Right atrium auricular region (tissue), 2 donors: ENCODE measurements around the gene KCNQ1. TPM values are rescaled to one million over a fixed set of nuclear protein-coding genes. Genes with fewer than 3 reads are reported as not detected.

ENCODE experiments used
- DNase-seq: peaks from one replicate; pipeline ENCODE4 v3.0.0-alpha.2; 2019; ENCODE audit warnings: low spot score
- H3K27ac ChIP-seq, 2 donors: fragments of 200-600 bp; sonication (generic); 1 replicate in 1 of 2; 2 replicates in 1 of 2; pipeline ENCODE4 v1.5.1; 2016 to 2019
- H3K27me3 ChIP-seq, 2 donors: fragments of 200-600 bp; sonication (generic); one replicate each; pipeline versions ENCODE4 v1.5.1 to v1.6.0; 2017 to 2019
- H3K36me3 ChIP-seq: fragments of 200-600 bp; sonication (generic); one replicate; pipeline ENCODE4 v1.5.1; 2016
- H3K4me1 ChIP-seq, 2 donors: fragments of 200-600 bp; sonication (generic); one replicate each; pipeline versions ENCODE4 v1.5.1 to v1.6.0; 2017 to 2019
- H3K4me3 ChIP-seq, 2 donors: fragments of 200-600 bp; sonication (generic); 1 replicate in 1 of 2; 2 replicates in 1 of 2; pipeline ENCODE4 v1.5.1; 2017 to 2019; ENCODE audit warnings: mild to moderate bottlenecking in 1 of 2, moderate library complexity in 1 of 2
- H3K9me3 ChIP-seq, 2 donors: fragments of 200-600 bp; sonication (generic); one replicate each; pipeline ENCODE4 v1.5.1; 2019
- total RNA-seq, 2 donors: library from RNA; depleted of rRNA; stranded (reverse); fragments of >200 nt; gene quantifications; one replicate each; pipeline ENCODE4 v1.1.0, GENCODE V29; 2016
- TF ChIP-seq, protein P1 (sequence below), 2 donors: fragments of 200-600 bp; sonication (generic); IDR thresholded peaks; one replicate each; pipeline ENCODE4 v1.5.1; 2019; ENCODE audit warnings: antibody characterized with exemption in 2 of 2

KCNQ1 gene
- total RNA-seq, 2 donors from 2014 or later, result 12.7 to 25.1 TPM

DNA sequence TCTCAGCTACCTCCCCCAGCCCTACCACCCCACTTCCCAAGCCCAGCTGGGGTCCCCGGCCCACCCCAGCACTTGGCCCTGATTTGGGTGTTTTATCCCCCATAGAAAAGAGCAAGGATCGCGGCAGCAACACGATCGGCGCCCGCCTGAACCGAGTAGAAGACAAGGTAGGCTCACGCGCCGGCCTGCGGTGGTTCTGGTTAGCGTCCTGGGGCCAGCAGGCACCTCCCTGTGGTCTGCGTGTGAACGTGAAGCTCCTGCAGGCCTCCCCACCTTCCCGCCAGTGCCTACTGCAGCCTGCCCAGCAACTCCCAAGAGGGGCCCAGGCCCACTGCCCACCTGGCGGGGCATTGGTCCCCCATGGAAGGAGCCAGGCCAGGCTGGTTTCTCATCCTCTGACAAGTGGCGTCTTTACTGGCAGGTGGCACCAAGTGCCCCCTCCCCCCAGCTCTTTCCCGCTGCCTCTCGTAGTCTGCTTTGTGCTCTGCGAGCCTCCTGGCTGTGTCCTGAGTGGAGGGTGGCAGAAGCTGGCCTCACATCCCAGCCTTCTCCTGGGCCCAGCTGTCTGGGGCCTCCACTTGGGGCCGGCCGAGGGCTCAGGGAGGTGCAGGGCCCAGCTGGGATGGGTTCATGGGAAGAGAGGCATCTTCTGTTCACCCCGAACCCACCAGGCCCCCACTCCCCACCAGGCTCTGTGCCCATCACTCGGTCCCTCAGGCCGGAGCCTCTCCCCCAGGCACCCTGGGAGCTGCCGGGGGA, 333.2 kb downstream of the KCNQ1 start:
- no peaks in the 10 kb centered on the region for H3K27me3 ChIP-seq
- no peaks in the 10 kb centered on the region for H3K36me3 ChIP-seq
- peaks cover 0 to 50% of the 10 kb centered on the region in 2 donors for H3K4me1 ChIP-seq
- H3K27ac ChIP-seq, result peak overlapping the region; percentile 83 to 91
- peak; percentile 53 for DNase-seq
- peak overlapping the region in 1 of 2 donors; percentile 12 for H3K4me3 ChIP-seq
- no peaks in the 10 kb centered on the region for H3K9me3 ChIP-seq
- TF ChIP-seq, protein P1, sequence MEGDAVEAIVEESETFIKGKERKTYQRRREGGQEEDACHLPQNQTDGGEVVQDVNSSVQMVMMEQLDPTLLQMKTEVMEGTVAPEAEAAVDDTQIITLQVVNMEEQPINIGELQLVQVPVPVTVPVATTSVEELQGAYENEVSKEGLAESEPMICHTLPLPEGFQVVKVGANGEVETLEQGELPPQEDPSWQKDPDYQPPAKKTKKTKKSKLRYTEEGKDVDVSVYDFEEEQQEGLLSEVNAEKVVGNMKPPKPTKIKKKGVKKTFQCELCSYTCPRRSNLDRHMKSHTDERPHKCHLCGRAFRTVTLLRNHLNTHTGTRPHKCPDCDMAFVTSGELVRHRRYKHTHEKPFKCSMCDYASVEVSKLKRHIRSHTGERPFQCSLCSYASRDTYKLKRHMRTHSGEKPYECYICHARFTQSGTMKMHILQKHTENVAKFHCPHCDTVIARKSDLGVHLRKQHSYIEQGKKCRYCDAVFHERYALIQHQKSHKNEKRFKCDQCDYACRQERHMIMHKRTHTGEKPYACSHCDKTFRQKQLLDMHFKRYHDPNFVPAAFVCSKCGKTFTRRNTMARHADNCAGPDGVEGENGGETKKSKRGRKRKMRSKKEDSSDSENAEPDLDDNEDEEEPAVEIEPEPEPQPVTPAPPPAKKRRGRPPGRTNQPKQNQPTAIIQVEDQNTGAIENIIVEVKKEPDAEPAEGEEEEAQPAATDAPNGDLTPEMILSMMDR (IDR thresholded peaks at IDR 0.05), result no peak

DNA sequence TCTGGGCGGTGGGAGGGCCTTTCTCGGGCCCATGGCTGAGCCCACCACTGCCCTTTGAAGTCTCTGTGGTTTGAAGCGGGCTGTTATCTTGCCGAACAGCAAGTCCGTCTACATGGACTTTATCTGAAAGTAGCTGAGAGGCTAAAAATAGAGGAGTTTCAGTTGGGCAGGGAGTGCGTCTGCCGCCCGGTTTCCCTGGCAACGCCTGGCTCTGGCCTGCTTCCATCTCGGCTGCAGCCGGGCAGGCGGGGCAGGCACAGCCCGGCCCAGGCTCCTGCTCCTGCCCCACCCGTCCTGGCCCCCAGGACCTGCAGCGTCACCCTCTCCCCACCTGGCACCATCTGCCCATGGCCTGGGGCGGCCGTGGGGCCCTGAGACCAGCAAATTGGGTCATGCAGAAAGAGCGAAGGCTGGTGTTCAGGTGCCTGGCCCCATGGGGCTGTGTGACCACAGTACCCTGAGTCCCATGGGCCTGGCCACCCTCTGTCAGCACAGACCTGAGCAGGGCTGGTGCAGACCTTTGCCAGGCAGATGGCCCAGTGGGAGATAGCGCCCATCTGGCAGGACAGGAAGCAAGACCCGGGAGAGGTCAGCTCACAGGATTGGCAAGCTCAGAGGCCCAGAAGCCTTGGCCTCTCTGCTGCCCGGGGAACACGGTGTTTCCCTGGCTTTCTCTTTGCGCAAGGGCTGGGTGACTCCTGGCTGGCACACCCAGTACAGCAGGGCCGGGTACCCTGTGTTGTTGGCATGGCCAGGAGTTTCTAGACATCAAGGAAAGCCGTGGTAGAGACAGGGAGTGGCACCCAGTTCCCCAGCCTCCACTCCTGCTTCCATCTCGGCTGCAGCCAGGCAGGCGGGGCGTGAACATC, 334.1 kb downstream of the KCNQ1 start:
- Histone ChIP-seq H3K27me3 (no peaks in the 10 kb centered on the region), H3K9me3 (no peaks in the 10 kb centered on the region), H3K36me3 (no peaks in the 10 kb centered on the region), H3K4me1 (peaks cover 0 to 50% of the 10 kb centered on the region in 2 donors), H3K27ac (peak overlapping the region; percentile 83 to 91), H3K4me3 (peak overlapping the region in 1 of 2 donors; percentile 12)
- peak; percentile 80 for DNase-seq
- TF ChIP-seq, protein P1 (IDR thresholded peaks at IDR 0.05), result peak in 1 of 2 donors; percentile 59

DNA sequence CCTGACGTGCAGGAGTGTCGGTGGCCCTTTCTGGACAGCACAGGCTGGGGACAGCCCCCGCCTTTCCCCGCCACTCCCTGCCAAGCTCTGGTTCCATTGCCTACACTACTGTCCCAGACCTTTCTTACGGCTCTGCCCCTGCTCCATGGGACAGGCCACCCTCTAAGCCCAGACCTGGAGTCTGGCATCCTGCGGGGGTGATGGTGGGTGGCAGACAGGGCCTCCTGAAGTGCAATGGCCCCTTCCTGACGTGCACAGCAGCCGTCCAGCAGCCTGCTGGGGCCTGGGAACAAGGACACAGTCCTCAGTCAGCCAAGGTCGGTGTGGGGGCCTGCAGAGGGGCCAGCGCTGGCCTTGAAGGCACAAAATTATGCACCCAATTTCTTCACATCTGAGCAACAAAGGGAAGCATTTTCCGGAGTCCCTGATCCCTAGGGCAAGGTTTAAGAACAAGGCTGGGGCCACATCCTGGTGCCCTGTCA, 334.7 kb downstream of the KCNQ1 start:
- Histone ChIP-seq H3K36me3 (no peaks in the 10 kb centered on the region), H3K4me3 (no peak overlapping the region), H3K27ac (peak overlapping the region; percentile 83 to 91), H3K27me3 (no peaks in the 10 kb centered on the region), H3K4me1 (peaks cover 0 to 50% of the 10 kb centered on the region in 2 donors), H3K9me3 (no peaks in the 10 kb centered on the region)
- DNase-seq, result peak; percentile 44
- TF ChIP-seq, protein P1 (IDR thresholded peaks at IDR 0.05), result peak in 1 of 2 donors; percentile 5

DNA sequence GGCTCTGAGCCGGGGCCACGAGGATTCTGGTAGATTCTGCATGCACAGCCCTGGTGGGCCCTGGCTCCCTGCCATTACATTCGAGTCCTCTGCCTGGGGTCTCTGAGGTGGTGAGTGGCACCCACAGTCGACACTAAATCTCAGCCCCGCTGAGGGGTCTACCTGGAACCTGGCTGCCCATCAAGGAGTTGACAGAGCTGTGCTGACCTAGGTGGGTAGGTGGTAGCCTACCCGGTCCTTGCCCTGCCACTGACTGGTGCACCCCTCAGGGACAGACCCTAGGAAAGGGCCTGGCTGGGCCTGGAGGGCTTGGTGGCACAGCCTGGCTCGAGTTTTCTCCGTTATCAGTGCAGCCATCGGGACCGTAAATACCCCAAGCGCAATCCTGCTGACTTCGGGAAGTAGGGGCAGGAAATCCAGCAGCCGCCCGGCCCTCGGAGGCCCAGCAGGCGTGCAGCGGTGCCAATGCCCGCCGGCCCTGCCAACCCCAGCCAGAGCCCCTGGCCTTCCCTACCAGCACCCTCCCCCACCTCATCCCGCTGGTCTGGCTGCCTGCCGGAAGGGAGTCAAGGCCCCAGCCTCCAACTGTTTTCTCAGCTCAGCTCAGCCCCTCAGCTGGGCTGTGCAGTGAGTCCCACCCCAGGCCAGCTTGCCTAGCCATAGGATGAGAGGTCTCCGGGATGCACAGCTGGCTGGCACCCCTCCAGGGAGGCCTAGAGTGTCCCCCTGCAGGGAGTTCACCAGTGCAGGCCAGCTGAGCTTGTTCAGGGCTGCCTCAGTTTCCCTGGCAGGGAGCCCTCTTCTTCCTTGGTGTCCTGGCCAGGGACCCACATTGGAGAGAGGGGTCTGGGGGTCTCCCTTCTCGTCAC, 335.4 kb downstream of the KCNQ1 start:
- H3K36me3 ChIP-seq, result no peaks in the 10 kb centered on the region
- H3K9me3 ChIP-seq, result no peaks in the 10 kb centered on the region
- peaks cover 0 to 50% of the 10 kb centered on the region in 2 donors for H3K4me1 ChIP-seq
- no peak overlapping the region for H3K4me3 ChIP-seq
- peak overlapping the region; percentile 83 to 91 for H3K27ac ChIP-seq
- TF ChIP-seq, protein P1 (IDR thresholded peaks at IDR 0.05), result no peak
- peak; percentile 50 for DNase-seq
- no peaks in the 10 kb centered on the region for H3K27me3 ChIP-seq

DNA sequence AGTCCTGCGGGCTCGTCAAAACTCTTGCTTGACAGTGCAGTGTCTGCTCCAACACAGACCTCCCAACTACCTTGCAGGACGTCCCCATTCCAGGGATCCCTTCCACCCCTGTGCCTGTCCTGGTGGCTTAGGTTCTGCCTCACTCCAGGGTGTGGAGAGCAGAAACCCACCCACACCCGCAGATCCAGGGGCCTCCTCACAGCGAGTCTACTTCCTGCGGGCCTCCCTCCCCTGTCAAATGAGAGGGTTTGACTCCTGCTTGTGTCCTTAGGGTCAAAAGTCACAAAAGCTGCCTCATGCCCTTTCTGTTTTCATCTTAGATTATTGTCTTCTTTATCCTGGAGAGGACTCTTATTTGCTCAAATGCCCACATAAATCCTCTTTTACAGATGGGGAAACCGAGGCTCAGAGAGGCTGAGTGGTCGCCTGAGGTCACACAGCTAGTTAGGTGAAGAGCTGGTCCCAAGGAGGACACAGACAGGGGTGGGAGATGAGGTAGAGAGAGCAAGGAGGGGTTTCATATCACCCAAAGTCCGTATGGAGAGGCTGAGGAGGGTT, 336.1 kb downstream of the KCNQ1 start:
- Histone ChIP-seq H3K4me3 (no peak overlapping the region), H3K4me1 (peaks cover 0 to 50% of the 10 kb centered on the region in 2 donors), H3K27ac (peak overlapping the region; percentile 83 to 91), H3K9me3 (no peaks in the 10 kb centered on the region), H3K36me3 (no peaks in the 10 kb centered on the region), H3K27me3 (no peaks in the 10 kb centered on the region)
- TF ChIP-seq, protein P1 (IDR thresholded peaks at IDR 0.05), result no peak
- DNase-seq, result peak; percentile 46
